Measurements from ENCODE around the gene DDX47.
"Not testable (repeated sequence)": the region's sequence is repeated elsewhere in the genome, so short reads cannot be mapped to it uniquely, and the experiment has no call there.

The DDX47 gene

DNA sequence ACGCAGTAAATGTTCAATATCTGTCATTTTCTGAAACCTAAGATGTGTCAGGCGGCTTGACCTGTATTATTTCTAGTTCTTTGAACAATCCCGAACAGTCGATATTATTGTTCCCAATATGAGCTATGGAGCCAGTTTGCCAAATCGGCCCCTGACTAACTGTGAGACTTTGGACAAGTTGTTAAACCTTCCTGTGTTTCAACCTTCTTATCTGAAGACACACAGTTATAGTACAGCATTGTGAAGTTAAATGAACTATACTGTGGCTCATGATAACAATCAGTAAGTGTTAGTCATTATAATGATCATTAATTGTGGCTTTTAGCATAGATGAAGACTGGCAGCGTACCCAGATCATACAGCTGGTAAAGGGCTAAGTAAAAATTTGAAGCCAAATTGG, 23.4 kb downstream of the DDX47 start:
- no peak overlapping the region for H3K27ac Mint-ChIP-seq
- ATAC-seq (no peak), DNase-seq (no peak)
- H3K4me1 Mint-ChIP-seq: peaks cover 35% of the 10 kb centered on the region
- H3K27me3 Mint-ChIP-seq: no peaks in the 10 kb centered on the region
- no peak overlapping the region for H3K4me3 Mint-ChIP-seq
- no peaks in the 10 kb centered on the region for H3K9me3 Mint-ChIP-seq

DNA sequence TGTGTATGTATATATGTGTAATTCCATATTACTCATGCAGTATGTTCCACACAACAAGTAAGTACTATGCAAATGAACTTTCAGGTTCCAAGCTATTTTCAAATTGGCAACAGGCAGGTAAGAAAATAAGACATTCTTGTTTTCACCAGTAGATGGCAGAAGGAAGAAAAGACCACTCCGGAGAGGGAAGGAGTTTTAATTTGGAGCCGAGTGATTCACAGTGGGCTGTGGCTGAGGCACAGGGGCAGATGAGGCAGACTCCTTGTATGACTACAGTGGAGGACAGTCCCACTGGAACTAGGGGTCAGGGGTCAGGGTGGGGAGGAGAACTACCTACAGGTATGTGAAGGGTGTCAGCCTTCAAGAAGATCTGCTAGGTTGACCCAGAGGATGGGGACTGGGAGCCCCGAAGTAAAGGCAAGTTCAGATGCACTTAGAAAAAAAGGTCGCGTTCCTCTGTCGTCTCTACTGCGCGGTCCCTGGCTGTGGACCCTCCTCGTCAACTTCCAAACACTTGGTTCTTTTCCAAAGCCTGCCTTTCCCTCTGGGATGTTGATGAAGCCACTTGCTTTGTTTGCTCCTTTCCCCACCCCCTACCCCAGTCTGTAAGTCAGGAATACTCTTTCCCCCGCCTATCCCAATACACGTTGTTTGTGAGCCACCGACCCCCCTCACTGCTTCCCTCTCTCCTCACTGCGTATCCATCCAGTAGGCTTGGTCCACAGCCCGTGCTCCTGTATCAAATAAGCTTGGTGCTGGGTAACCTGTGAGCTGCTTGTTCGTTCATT, 24.1 kb downstream of the DDX47 start:
- Mint-ChIP-seq H3K4me3 (no peak overlapping the region), H3K9me3 (no peaks in the 10 kb centered on the region), H3K27me3 (no peaks in the 10 kb centered on the region), H3K4me1 (peaks cover 35% of the 10 kb centered on the region), H3K27ac (no peak overlapping the region)
- ATAC-seq (peak; percentile 96), DNase-seq (peak; percentile 30 to 53)

DNA sequence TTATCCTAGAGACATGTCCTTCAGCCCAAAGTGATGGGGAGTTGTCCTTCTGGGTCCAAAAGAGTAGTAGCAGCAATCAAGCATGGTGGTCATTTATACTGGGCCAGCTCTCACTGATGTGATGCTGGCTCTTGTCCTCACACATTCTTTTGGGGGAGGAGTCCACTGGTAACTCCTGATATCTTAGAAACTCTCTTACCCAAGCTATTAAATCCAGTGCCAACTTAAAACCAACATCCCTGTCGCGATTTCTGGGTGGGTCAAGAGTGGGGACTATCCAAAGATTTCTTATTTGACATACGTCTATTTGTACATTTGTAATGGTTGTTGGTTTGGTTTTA, 24.6 kb downstream of the DDX47 start:
- ATAC-seq (no peak), DNase-seq (no peak)
- Mint-ChIP-seq H3K4me1 (peaks cover 32% of the 10 kb centered on the region), H3K9me3 (no peaks in the 10 kb centered on the region), H3K27me3 (no peaks in the 10 kb centered on the region), H3K4me3 (no peak overlapping the region), H3K27ac (peak overlapping the region in 1 of 2 donors; percentile 61)

GRCh38 chr12:12839003-12839395, 25.9 kb downstream of the DDX47 start:
- H3K27me3 Mint-ChIP-seq: no peaks in the 10 kb centered on the region
- no peaks in the 10 kb centered on the region for H3K9me3 Mint-ChIP-seq
- ATAC-seq: no peak
- DNase-seq: no peak
- H3K27ac Mint-ChIP-seq: peak overlapping the region in 1 of 2 donors; percentile 75
- peaks cover 23% of the 10 kb centered on the region for H3K4me1 Mint-ChIP-seq
- H3K4me3 Mint-ChIP-seq: no peak overlapping the region

GRCh38 chr12:12839439-12839838, 26.3 kb downstream of the DDX47 start:
- not testable (repeated sequence) for H3K4me3 Mint-ChIP-seq, H3K9me3 Mint-ChIP-seq, H3K27me3 Mint-ChIP-seq, H3K27ac Mint-ChIP-seq, DNase-seq, ATAC-seq
- peaks cover 23% of the 10 kb centered on the region for H3K4me1 Mint-ChIP-seq

GRCh38 chr12:12839873-12840579, 26.9 kb downstream of the DDX47 start:
- Mint-ChIP-seq H3K4me1 (peaks cover 23% of the 10 kb centered on the region), H3K27ac (no peak overlapping the region), H3K9me3 (no peaks in the 10 kb centered on the region), H3K27me3 (no peaks in the 10 kb centered on the region), H3K4me3 (no peak overlapping the region)
- ATAC-seq: no peak
- DNase-seq: no peak

DNA sequence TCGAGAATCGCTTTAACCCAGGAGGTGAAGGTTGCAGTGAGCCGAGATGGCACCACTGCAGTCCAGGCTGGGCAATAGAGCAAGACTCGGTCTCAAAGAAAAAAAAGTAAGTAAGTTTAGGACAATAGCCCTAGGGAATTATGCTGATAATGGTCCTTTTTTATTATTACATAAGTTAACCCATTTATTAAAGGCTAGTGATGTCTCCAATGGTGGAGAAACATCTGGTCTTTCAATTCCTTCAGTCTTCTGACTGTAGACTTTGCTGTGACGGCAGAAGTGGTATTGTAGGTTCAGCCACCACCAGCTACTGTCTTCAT, 27.4 kb downstream of the DDX47 start:
- H3K4me1 Mint-ChIP-seq: peaks cover 27% of the 10 kb centered on the region
- no peak for DNase-seq
- no peak overlapping the region for H3K27ac Mint-ChIP-seq
- no peaks in the 10 kb centered on the region for H3K9me3 Mint-ChIP-seq
- no peaks in the 10 kb centered on the region for H3K27me3 Mint-ChIP-seq
- H3K4me3 Mint-ChIP-seq: no peak overlapping the region
- no peak for ATAC-seq

GRCh38 chr12:12841428-12841827, 28.3 kb downstream of the DDX47 start:
- not testable (repeated sequence) for ATAC-seq, H3K4me3 Mint-ChIP-seq, H3K9me3 Mint-ChIP-seq, H3K27me3 Mint-ChIP-seq, DNase-seq, H3K27ac Mint-ChIP-seq
- peaks cover 36% of the 10 kb centered on the region for H3K4me1 Mint-ChIP-seq

DNA sequence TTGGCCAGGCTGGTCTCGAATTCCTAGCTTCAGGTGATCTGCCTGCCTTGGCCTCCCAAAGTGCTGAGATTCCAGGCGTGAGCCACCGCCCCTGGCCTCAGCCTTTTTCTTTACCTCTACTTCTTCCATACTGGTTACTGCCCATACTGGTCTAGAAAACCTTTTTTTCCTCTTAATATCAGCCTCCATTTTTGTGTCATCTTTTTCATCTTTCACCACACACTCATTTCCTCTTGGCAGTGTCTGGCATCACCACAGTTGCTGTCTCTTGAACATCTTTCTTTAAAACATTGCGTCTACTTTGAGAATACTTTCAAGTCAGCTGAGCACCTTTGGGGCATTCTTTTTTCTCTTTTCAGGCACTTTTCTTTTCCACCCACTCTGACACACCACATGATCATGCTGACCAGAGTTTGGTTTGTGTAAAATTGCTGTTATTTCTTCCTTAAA, 32.7 kb downstream of the DDX47 start:
- peak overlapping the region in 1 of 2 donors; percentile 17 for H3K27ac Mint-ChIP-seq
- ATAC-seq (no peak), DNase-seq (no peak)
- H3K4me3 Mint-ChIP-seq: no peak overlapping the region
- peaks cover 0 to 2% of the 10 kb centered on the region in 2 donors for H3K9me3 Mint-ChIP-seq
- H3K4me1 Mint-ChIP-seq: peaks cover 19% of the 10 kb centered on the region
- no peaks in the 10 kb centered on the region for H3K27me3 Mint-ChIP-seq

- not testable (repeated sequence) for H3K27ac Mint-ChIP-seq, H3K27me3 Mint-ChIP-seq, DNase-seq, H3K4me3 Mint-ChIP-seq, ATAC-seq
- Mint-ChIP-seq H3K4me1 (peaks cover 19% of the 10 kb centered on the region), H3K9me3 (peaks cover 0 to 10% of the 10 kb centered on the region in 2 donors)
Observed at GRCh38 chr12:12846780-12847179, 33.6 kb downstream of the DDX47 start.

GRCh38 chr12:12853435-12853834, 40.3 kb downstream of the DDX47 start:
- ATAC-seq: no peak
- H3K4me1 Mint-ChIP-seq: no peaks in the 10 kb centered on the region
- DNase-seq: no peak
- H3K9me3 Mint-ChIP-seq: peaks cover 0 to 10% of the 10 kb centered on the region in 2 donors
- H3K4me3 Mint-ChIP-seq: no peak overlapping the region
- no peak overlapping the region for H3K27ac Mint-ChIP-seq
- no peaks in the 10 kb centered on the region for H3K27me3 Mint-ChIP-seq

- Mint-ChIP-seq H3K9me3 (no peaks in the 10 kb centered on the region), H3K27me3 (no peaks in the 10 kb centered on the region), H3K27ac (no peak overlapping the region), H3K4me3 (no peak overlapping the region), H3K4me1 (no peaks in the 10 kb centered on the region)
- no peak for ATAC-seq
- DNase-seq: no peak
Observed at GRCh38 chr12:12859690-12860089, 46.5 kb downstream of the DDX47 start.

- no peak for DNase-seq
- no peak overlapping the region for H3K4me3 Mint-ChIP-seq
- H3K4me1 Mint-ChIP-seq: no peaks in the 10 kb centered on the region
- H3K27ac Mint-ChIP-seq: peak overlapping the region in 1 of 2 donors; percentile 74
- ATAC-seq: no peak
- no peaks in the 10 kb centered on the region for H3K27me3 Mint-ChIP-seq
- H3K9me3 Mint-ChIP-seq: no peaks in the 10 kb centered on the region
Observed at GRCh38 chr12:12864243-12864642, 51.1 kb downstream of the DDX47 start.

DNA sequence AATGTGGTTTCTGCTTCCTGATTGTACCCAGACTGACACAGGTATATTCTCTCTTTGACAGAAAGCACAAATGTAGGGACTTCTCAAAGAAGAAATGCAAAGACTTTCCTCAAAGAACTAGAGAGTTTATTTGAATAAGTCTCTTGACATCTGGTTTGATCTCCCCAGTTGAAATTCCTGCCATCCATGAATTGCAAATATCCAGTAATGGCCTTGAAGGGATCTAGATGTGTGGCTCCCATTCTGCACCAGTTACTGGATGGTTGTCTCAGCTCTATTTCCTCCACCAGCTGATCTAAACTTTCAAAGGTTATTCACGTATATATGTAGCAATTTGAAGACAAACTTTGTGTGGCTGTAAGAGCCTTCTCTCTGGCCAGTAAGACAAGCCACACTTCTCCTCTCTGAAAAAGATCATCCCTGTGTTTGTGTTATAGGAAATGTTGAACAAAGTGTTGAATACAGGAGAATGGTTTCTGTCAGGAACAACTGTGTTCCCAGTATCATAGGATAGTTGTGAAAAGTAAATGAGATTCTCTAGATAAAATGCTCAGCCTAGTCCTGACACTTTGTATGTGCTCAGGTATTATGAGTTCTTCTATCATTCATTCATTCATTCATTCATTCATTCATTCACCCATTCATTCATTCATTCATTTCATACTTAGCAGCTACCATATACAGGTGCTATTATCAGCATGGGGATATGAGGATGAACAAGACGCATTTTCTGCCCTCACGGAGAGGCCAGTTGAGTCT, 55.5 kb downstream of the DDX47 start:
- no peak overlapping the region for H3K27ac Mint-ChIP-seq
- no peaks in the 10 kb centered on the region for H3K27me3 Mint-ChIP-seq
- no peaks in the 10 kb centered on the region for H3K9me3 Mint-ChIP-seq
- H3K4me3 Mint-ChIP-seq: no peak overlapping the region
- no peaks in the 10 kb centered on the region for H3K4me1 Mint-ChIP-seq
- ATAC-seq (no peak), DNase-seq (no peak)

- Mint-ChIP-seq H3K4me1 (no peaks in the 10 kb centered on the region), H3K9me3 (no peaks in the 10 kb centered on the region), H3K27ac (no peak overlapping the region), H3K27me3 (no peaks in the 10 kb centered on the region), H3K4me3 (no peak overlapping the region)
- no peak for ATAC-seq
- DNase-seq: no peak
Observed at GRCh38 chr12:12870465-12870864, 57.3 kb downstream of the DDX47 start.

- Mint-ChIP-seq H3K27ac (no peak overlapping the region), H3K27me3 (no peaks in the 10 kb centered on the region), H3K4me3 (no peak overlapping the region), H3K4me1 (no peaks in the 10 kb centered on the region), H3K9me3 (no peaks in the 10 kb centered on the region)
- DNase-seq: no peak
- no peak for ATAC-seq
Observed at GRCh38 chr12:12871587-12872138, 58.5 kb downstream of the DDX47 start.
